Endodermal cell (in vitro differentiated cells): Measurements from ENCODE around the gene ARID5B. TPM values are rescaled to one million over a fixed set of nuclear protein-coding genes. Genes with fewer than 3 reads are reported as not detected.

ENCODE experiments used
- DNase-seq: peaks from one replicate; pipeline ENCODE4 v3.0.0-alpha.2; 2017
- H3K27ac ChIP-seq: 2 replicates; pipeline ENCODE4 v1.5.1; 2013; ENCODE audit warnings: mild to moderate bottlenecking, low read depth, low read length, moderate library complexity
- H3K27me3 ChIP-seq: 2 replicates; pipeline ENCODE4 v1.6.1; 2013; ENCODE audit warnings: mild to moderate bottlenecking, low read length, moderate library complexity; ENCODE audit not compliant: insufficient read depth, control insufficient read depth, poor library complexity, severe bottlenecking
- H3K36me3 ChIP-seq: 2 replicates; pipeline ENCODE4 v1.7.0; 2013; ENCODE audit warnings: mild to moderate bottlenecking, low read length, moderate library complexity; ENCODE audit not compliant: control insufficient read depth, insufficient read depth
- H3K4me1 ChIP-seq: one replicate; pipeline ENCODE4 v1.7.0; 2013; ENCODE audit warnings: low read length; ENCODE audit not compliant: control insufficient read depth, insufficient read depth
- H3K4me3 ChIP-seq: 2 replicates; pipeline ENCODE4 v1.5.1; 2013; ENCODE audit warnings: mild to moderate bottlenecking, low read length, moderate library complexity
- H3K9ac ChIP-seq: 2 replicates; pipeline ENCODE4 v1.6.1; 2013; ENCODE audit warnings: mild to moderate bottlenecking, low read length, moderate library complexity; ENCODE audit not compliant: poor library complexity, severe bottlenecking; ENCODE audit errors: extremely low read depth
- H3K9me3 ChIP-seq: 2 replicates; pipeline ENCODE4 v1.6.1; 2013; ENCODE audit warnings: mild to moderate bottlenecking, low read length, moderate library complexity; ENCODE audit not compliant: control insufficient read depth
- H3K27ac Mint-ChIP-seq: 2 replicates; pipeline ENCODE4 v1.8.0; 2020; ENCODE audit warnings: mixed read lengths
- H3K27me3 Mint-ChIP-seq: 2 replicates; pipeline ENCODE4 v1.8.0; 2021; ENCODE audit warnings: mild to moderate bottlenecking, mixed read lengths; ENCODE audit not compliant: insufficient read depth
- H3K36me3 Mint-ChIP-seq: 2 replicates; pipeline ENCODE4 v1.8.0; 2020; ENCODE audit warnings: low read depth, mixed read lengths
- H3K4me1 Mint-ChIP-seq: 2 replicates; pipeline ENCODE4 v1.8.0; 2020; ENCODE audit warnings: mixed read lengths
- H3K4me3 Mint-ChIP-seq: 2 replicates; pipeline ENCODE4 v1.8.0; 2020; ENCODE audit warnings: mild to moderate bottlenecking, moderate library complexity, mixed read lengths
- H3K9me3 Mint-ChIP-seq: 2 replicates; pipeline ENCODE4 v1.8.0; 2020; ENCODE audit warnings: mild to moderate bottlenecking, mixed read lengths
- CTCF ChIP-seq: fragments of 200-600 bp; sonication (generic); conservative IDR thresholded peaks from 2 replicates; pipeline ENCODE4 v1.5.0; 2021; ENCODE audit warnings: antibody characterized with exemption, mild to moderate bottlenecking
- WGBS, 2 experiments: methylation state at CpG; one replicate each; pipeline versions ENCODE4 v1.1.5 to v1.1.7; 2013; ENCODE audit warnings: missing lambda C conversion rate in 2 of 2, mixed read lengths in 1 of 2; ENCODE audit not compliant: insufficient coverage in 1 of 2, insufficient read length in 1 of 2; 5-methylcytosine and 5-hydroxymethylcytosine counted together
- total RNA-seq, 2 donors: library from RNA; stranded (reverse); fragmentation: NEBNext Ultra II Directional in 1 of 2; extraction: Animal tissue kit (Norgen Biotek cat#: 25700) in 1 of 2; gene quantifications; 2 replicates in 1 of 2; 3 replicates in 1 of 2; pipeline ENCODE4 v1.2.1, GENCODE V29; 2021

Gene ARID5B
- total RNA-seq, 2 donors from 2014 or later = 1.2 to 1.8 TPM

DNA sequence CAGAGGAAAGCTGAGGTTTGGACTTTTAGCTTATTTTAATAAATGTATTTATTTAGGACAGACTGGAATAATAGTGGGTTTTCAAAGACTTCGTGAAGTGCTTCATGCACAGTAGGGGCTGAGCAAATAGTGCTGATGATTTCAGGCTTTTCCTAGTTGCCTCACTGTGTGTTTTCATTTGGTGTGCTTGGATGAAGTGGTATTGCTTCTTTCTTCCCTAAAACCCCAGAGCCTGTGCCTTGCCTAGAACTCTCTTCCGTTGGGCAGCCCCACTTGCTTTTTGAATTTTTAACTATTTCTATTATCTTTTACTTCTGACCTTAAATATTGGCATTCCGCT lies 49.6 kb downstream of the ARID5B start:
- Mint-ChIP-seq H3K27me3 (peaks cover 28% of the 10 kb centered on the region), H3K27ac (no peak overlapping the region), H3K4me3 (no peak overlapping the region), H3K9me3 (no peaks in the 10 kb centered on the region), H3K4me1 (peaks cover 19% of the 10 kb centered on the region), H3K36me3 (no peaks in the 10 kb centered on the region)
- H3K4me3 ChIP-seq = no peak overlapping the region
- no peaks in the 10 kb centered on the region for H3K9me3 ChIP-seq
- no peak for DNase-seq
- no peaks in the 10 kb centered on the region for H3K36me3 ChIP-seq
- H3K27me3 ChIP-seq = peaks cover 30% of the 10 kb centered on the region
- peaks cover 4% of the 10 kb centered on the region for H3K4me1 ChIP-seq
- no peak overlapping the region for H3K27ac ChIP-seq
- no peak overlapping the region for H3K9ac ChIP-seq
- WGBS, 2 experiments = 60 to 66% methylated on average over 3 of the region's 3 CpGs
- TF ChIP-seq CTCF = no peak

DNA sequence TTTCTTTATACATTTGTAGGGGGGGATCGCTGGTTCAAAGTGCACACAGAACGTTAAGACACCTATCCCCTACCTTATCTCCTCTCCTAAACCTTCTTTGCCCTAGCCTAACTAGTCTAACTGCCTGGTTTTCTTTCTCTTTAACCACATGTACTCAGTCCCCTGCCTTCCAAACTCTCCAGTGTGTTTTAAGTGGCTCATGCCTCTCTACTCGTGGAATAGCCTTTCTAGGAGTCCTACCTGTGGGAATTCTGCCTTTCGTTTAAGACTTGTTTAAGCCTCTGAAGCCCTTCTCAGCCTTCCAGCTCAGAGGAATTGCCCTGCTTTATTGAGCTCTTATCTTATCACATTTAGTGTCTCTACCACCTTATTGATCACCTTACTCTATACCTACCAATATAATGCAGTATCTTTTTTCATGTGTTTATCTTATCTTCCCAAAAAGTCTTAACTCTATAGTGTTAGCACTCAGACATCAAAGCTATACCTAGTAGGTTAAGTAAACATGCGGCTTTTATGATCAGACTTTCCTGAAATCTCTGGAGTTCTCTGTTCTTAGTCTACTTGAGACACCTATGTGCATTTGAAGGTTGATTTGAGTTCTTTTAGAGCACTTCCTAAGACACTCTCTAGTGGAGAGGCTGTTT lies 50.7 kb downstream of the ARID5B start:
- Mint-ChIP-seq H3K4me1 (peaks cover 24% of the 10 kb centered on the region), H3K27me3 (peaks cover 28% of the 10 kb centered on the region), H3K4me3 (no peak overlapping the region), H3K9me3 (no peaks in the 10 kb centered on the region), H3K27ac (no peak overlapping the region), H3K36me3 (no peaks in the 10 kb centered on the region)
- Histone ChIP-seq H3K9me3 (no peaks in the 10 kb centered on the region), H3K27ac (no peak overlapping the region), H3K4me3 (no peak overlapping the region), H3K9ac (no peak overlapping the region), H3K27me3 (peaks cover 30% of the 10 kb centered on the region), H3K36me3 (no peaks in the 10 kb centered on the region), H3K4me1 (peaks cover 4% of the 10 kb centered on the region)
- DNase-seq = no peak
- WGBS, 2 experiments = 76 to 92% methylated on average over 4 to 5 of the region's 5 CpGs
- no peak for TF ChIP-seq CTCF

GRCh38 chr10:61953183-61953582 lies 51.7 kb downstream of the ARID5B start:
- H3K9me3 Mint-ChIP-seq = no peaks in the 10 kb centered on the region
- no peaks in the 10 kb centered on the region for H3K36me3 Mint-ChIP-seq
- TF ChIP-seq CTCF = no peak
- no peak for DNase-seq
- Histone ChIP-seq H3K27me3 (peaks cover 30% of the 10 kb centered on the region), H3K9ac (no peak overlapping the region), H3K27ac (no peak overlapping the region), H3K36me3 (no peaks in the 10 kb centered on the region), H3K9me3 (no peaks in the 10 kb centered on the region), H3K4me1 (peaks cover 4% of the 10 kb centered on the region), H3K4me3 (no peak overlapping the region)
- no peak overlapping the region for H3K27ac Mint-ChIP-seq
- no peak overlapping the region for H3K4me3 Mint-ChIP-seq
- peaks cover 24% of the 10 kb centered on the region for H3K4me1 Mint-ChIP-seq
- H3K27me3 Mint-ChIP-seq = peaks cover 26% of the 10 kb centered on the region
- WGBS, 2 experiments = 93% methylated on average over 2 of the region's 2 CpGs; no CpG with 5 or more reads in 1 of the 2 experiments
